GM19452 (cell line): ENCODE measurements around the gene ZNF124.
A peak's percentile ranks its signal among the peaks of the same experiment; 100 is the strongest.
"Not testable (repeated sequence)": the region's sequence is repeated elsewhere in the genome, so short reads cannot be mapped to it uniquely, and the experiment has no call there.

Experiments
- ATAC-seq: cut with Tn5 transposase; IDR thresholded peaks from one replicate; pipeline ENCODE4 v1.9.1; 2021; ENCODE audit not compliant: unreplicated experiment

Gene ZNF124

GRCh38 chr1:247171875-247172563 lies at the start of gene ZNF124:
Gene ZNF124 (minus strand): TSS chr1:247172020. CDS start chr1:247171877, 143 bp downstream.
- peak; percentile 97 for ATAC-seq

GRCh38 chr1:247220280-247220679 lies 48.5 kb upstream of the ZNF124 start:
- ATAC-seq: not testable (repeated sequence)

GRCh38 chr1:247218121-247218651 lies 46.4 kb upstream of the ZNF124 start:
- ATAC-seq: no peak

- no peak for ATAC-seq
Measured at GRCh38 chr1:247216261-247216660, 44.4 kb upstream of the ZNF124 start.

GRCh38 chr1:247212627-247213617 lies 41.1 kb upstream of the ZNF124 start:
- ATAC-seq: no peak

- peak; percentile 59 for ATAC-seq
Measured at GRCh38 chr1:247212012-247212411, 40.2 kb upstream of the ZNF124 start.

- no peak for ATAC-seq
Measured at GRCh38 chr1:247211339-247211738, 39.5 kb upstream of the ZNF124 start.

GRCh38 chr1:247210376-247211117 lies 38.7 kb upstream of the ZNF124 start:
- ATAC-seq: peak; percentile 90

GRCh38 chr1:247210062-247210375 lies 38.2 kb upstream of the ZNF124 start:
- ATAC-seq: peak; percentile 3

- ATAC-seq: no peak
Measured at GRCh38 chr1:247209396-247209795, 37.6 kb upstream of the ZNF124 start.

GRCh38 chr1:247204177-247204647 lies 32.4 kb upstream of the ZNF124 start:
- ATAC-seq: no peak

- no peak for ATAC-seq
Measured at GRCh38 chr1:247198781-247199180, 27.0 kb upstream of the ZNF124 start.

GRCh38 chr1:247193958-247194357 lies 22.1 kb upstream of the ZNF124 start:
- no peak for ATAC-seq

- no peak for ATAC-seq
Measured at GRCh38 chr1:247189981-247190798, 18.4 kb upstream of the ZNF124 start.

- no peak for ATAC-seq
Measured at GRCh38 chr1:247185667-247186066, 13.8 kb upstream of the ZNF124 start.

GRCh38 chr1:247184254-247184653 lies 12.4 kb upstream of the ZNF124 start:
- ATAC-seq: no peak

- ATAC-seq: no peak
Measured at GRCh38 chr1:247182994-247183393, 11.2 kb upstream of the ZNF124 start.

- ATAC-seq: no peak
Measured at GRCh38 chr1:247180581-247180980, 8.8 kb upstream of the ZNF124 start.

- ATAC-seq: no peak
Measured at GRCh38 chr1:247177755-247178154, 5.9 kb upstream of the ZNF124 start.

GRCh38 chr1:247175458-247175857 lies 3.6 kb upstream of the ZNF124 start:
- no peak for ATAC-seq
